ENCODE results near the gene WNK1.
"Not testable (repeated sequence)": the region's sequence is repeated elsewhere in the genome, so short reads cannot be mapped to it uniquely, and the experiment has no call there.

Gene WNK1

GRCh38 chr12:906062-906585 is 153.7 kb downstream of the WNK1 start:
- H3K4me3 ChIP-seq (ENCODE audit: low read depth, low read length), result no peak overlapping the region

- no peak overlapping the region for H3K4me3 ChIP-seq (ENCODE audit: low read depth, low read length)
Observed at GRCh38 chr12:907413-908185, 155.2 kb downstream of the WNK1 start.

GRCh38 chr12:909861-910260 is 157.5 kb downstream of the WNK1 start:
- no peak overlapping the region for H3K4me3 ChIP-seq (ENCODE audit: low read depth, low read length)

DNA sequence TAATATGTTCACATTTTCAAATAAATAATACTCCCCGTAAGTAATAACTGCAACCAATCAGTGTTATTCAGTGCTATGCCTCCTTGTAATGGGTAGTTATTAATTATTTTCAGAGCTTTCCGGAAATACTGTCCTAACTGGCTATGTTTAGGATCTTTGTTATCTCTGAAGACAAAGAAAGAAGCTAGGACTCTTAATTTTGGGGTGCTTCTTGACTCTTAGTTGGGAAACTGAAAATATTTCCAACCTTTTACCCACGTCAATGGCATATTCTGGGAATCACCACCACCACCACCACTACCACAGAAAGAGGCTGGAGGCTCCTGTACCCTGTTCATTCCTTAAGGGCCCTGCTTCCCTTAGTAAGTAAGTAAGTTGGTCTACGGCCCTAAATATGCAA is 158.0 kb downstream of the WNK1 start:
- no peak overlapping the region for H3K4me3 ChIP-seq (ENCODE audit: low read depth, low read length)

GRCh38 chr12:911191-911826 is 158.9 kb downstream of the WNK1 start:
- H3K4me3 ChIP-seq (ENCODE audit: low read depth, low read length), result no peak overlapping the region

- no peak overlapping the region for H3K4me3 ChIP-seq (ENCODE audit: low read depth, low read length)
Observed at GRCh38 chr12:912466-913235, 160.3 kb downstream of the WNK1 start.

GRCh38 chr12:913919-914698 is 161.7 kb downstream of the WNK1 start:
- no peak overlapping the region for H3K4me3 ChIP-seq (ENCODE audit: low read depth, low read length)

DNA sequence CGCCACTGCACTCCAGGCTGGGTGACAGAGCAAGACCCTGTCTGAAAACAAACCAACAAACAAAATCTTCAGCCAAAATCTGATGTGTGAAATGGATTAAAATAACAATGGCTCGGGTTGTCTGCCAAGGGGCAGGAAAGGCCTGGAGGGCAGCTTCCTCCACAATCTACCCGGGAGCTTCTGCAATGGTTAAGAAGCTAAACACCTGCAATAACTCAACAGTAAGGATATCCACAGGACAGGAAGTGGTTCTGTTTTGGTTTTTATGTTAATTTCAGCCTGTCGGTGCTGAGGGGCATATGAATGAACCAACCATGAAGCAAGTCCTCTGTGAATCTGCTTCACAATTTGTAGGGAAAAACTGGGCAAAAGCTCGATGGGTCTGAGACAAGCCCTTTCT is 162.7 kb downstream of the WNK1 start:
- H3K4me3 ChIP-seq (ENCODE audit: low read depth, low read length), result no peak overlapping the region

DNA sequence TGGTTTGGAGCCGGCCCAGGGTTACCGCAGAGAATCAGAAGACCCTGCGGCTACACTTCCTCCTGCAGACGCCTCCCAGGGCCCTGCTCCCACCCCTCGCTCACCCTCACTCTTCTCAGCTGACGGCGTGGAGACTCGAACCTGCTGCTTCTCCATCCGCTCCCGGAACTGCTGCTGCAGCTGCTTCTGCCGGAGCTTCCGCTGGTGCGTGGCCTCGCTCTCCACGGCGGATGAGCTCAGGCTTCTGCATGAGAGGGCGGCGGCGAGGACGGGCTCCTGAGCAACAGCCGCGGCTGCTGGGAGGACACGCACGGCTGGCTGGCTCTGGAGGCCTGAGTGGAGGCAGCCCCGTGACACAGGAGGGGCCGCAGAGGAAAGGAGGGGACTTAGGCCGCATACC is 163.9 kb downstream of the WNK1 start:
- no peak overlapping the region for H3K4me3 ChIP-seq (ENCODE audit: low read depth, low read length)

DNA sequence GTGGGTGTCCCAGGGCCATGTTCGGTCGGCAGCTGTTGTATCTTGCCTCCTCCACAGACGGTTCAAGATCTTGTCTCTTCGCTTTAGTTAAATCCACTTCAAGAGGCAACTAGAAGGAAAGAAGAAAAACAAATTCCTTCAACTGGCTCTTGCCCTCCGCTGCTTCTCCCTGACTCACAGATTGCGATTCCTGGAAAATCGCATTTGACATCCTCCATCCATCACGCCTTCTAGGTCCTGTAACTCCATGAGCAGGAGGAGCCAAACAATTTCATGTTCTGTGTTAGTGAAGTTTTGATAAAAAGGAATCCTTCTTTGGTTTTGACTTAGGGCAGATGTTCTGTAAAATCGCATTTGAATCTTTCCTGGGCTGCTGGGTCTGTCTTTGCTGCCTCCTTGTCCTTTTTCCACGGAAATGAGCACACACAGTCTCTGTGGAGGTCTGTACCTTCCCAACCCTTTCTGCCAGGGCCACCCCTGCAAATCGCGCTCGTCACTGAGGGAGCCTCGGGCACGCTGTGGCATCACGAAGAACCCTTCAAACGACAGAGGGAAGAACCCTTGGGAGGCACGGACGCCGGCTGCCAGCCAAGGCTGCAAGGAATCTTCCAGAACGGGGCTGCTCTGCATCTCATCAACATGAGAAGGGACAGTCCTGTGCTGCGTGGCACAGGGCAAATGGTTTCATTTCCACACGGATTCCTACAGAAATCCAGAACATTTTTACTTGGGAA is 164.5 kb downstream of the WNK1 start:
- no peak overlapping the region for H3K4me3 ChIP-seq (ENCODE audit: low read depth, low read length)

- no peak overlapping the region for H3K4me3 ChIP-seq (ENCODE audit: low read depth, low read length)
Observed at GRCh38 chr12:920676-921075, 168.3 kb downstream of the WNK1 start.

- H3K4me3 ChIP-seq (ENCODE audit: low read depth, low read length), result no peak overlapping the region
Observed at GRCh38 chr12:922285-922684, 169.9 kb downstream of the WNK1 start.

DNA sequence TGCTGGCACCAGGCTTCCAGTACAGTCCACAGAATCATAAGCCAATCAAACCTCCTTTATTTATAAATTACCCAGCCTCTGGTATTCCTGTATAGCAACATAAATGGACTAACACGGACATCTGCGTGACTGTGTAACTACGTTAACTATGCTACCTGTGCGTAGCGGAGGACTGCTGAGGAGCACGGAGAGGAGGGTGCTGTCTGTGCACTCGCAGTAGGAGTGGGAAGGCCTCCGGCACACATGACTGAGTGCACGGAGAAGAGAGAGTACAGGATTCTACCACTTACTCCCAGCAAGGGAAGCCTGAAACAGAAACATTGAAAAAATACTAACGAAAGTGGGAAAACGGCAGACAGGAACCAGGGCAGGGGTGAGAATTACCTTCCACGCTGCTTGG is 174.3 kb downstream of the WNK1 start:
- H3K4me3 ChIP-seq (ENCODE audit: low read depth, low read length), result no peak overlapping the region

- no peak overlapping the region for H3K4me3 ChIP-seq (ENCODE audit: low read depth, low read length)
Observed at GRCh38 chr12:931060-931459, 178.7 kb downstream of the WNK1 start.

DNA sequence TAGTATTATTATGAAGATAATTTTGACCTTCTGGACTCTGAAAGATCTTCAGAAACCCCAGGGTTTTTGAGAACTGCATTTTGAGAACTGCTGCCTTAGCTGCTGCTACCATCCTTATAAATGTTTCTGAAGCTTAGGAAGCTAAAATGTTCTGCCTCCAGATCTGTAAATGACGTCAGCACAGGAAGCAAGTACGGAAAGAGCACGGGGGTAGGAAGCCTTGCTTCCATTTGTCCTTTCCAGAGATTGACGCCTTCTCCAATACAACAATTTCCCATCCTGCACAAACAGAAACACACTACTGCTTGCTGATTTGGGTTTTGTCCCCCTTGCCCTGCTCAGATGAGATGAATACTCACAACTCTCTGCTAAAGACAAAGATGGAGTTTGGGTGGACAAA is 179.2 kb downstream of the WNK1 start:
- H3K4me3 ChIP-seq (ENCODE audit: low read depth, low read length), result no peak overlapping the region

DNA sequence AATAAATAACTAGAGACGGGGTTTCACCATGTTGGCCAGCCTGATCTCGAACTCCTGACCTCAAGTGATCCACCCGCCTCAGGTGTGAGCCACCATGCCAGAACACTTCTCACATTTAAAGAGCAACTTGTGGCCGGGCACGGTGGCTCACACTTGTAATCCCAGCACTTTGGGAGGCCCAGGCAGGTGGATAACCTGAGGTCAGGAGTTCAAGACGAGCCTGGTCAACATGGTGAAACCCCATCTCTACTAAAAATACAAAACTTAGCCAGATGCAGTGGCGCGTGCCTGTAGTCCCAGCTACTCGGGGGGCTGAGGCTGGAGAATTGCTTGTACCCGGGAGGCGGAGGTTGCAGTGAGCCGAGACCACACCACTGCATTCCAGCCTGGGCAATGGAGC is 183.5 kb downstream of the WNK1 start:
- not testable (repeated sequence) for H3K4me3 ChIP-seq (ENCODE audit: low read depth, low read length)

- no peak overlapping the region for H3K4me3 ChIP-seq (ENCODE audit: low read depth, low read length)
Observed at GRCh38 chr12:936377-937345, 184.3 kb downstream of the WNK1 start.

- no peak overlapping the region for H3K4me3 ChIP-seq (ENCODE audit: low read depth, low read length)
Observed at GRCh38 chr12:938810-939209, 186.4 kb downstream of the WNK1 start.

GRCh38 chr12:943051-943450 is 190.7 kb downstream of the WNK1 start:
- no peak overlapping the region for H3K4me3 ChIP-seq (ENCODE audit: low read depth, low read length)
